Measurements from ENCODE around the gene TKT.

The TKT gene

DNA sequence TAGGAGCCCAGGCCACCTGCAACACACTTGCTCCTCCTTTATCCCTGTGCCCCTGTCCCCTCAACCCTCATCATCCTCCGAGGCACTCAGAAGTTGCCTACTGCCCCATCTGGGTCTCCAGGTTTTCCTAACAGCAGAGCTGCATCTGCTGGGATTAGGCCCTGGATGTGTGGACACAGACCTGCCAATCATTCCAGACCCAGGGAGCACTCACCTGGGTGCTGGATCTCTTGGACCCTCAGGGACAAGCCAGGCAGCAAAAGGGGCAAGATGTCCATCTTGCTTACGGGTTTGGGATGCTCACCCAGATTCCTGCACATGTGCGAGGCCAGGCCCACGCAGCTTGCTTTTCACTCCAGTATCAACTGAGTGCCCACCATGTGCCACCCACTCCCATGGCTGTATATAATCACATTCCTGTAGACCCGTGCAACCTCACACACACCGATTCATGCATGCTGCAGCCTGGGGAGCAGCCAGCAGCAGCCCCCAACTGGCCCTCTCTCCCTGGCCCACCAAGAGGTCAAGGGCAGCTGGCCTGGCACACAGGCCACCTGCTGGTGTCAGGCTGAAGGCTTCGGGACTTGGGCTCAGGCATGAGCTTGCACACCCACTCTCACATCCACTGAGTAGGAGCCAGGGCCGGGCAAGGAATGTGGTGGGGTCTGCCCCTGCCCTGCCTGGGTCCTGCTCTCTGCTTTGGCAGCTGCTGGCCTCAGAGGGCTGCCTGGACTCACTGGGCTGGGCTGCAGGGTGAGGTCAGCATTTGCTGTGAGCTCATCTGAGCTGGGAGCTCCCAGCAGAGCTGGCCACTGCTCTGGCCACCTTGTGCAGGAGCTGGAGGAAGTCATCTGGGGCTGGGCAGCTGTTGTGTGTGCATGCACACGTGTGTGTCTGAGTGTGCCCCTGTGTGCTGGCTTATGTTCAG, 79.9 kb downstream of the TKT start:
- DNase-seq: no peak

All from NCI-H1694 (cell line).